NCI-H128 (cell line): ENCODE measurements around the gene PADI2.

ENCODE experiments used
- DNase-seq: peaks from one replicate; lab custom pipeline; 2025; ENCODE audit not compliant: unreplicated experiment; lab: John Stamatoyannopoulos, UW

Gene PADI2

GRCh38 chr1:17116643-17117042, 2.6 kb downstream of the PADI2 start:
- DNase-seq, result no peak

GRCh38 chr1:17113963-17114362, 5.3 kb downstream of the PADI2 start:
- DNase-seq, result no peak

GRCh38 chr1:17112496-17113236, 6.6 kb downstream of the PADI2 start:
- no peak for DNase-seq

- no peak for DNase-seq
These were observed 7.2 kb downstream of the PADI2 start for GRCh38 chr1:17112076-17112475.

- no peak for DNase-seq
These were observed 8.7 kb downstream of the PADI2 start for GRCh38 chr1:17110555-17110926.

- no peak for DNase-seq
These were observed 9.2 kb downstream of the PADI2 start for GRCh38 chr1:17109892-17110554.

GRCh38 chr1:17108786-17109185, 10.5 kb downstream of the PADI2 start:
- DNase-seq, result no peak

GRCh38 chr1:17108360-17108759, 10.9 kb downstream of the PADI2 start:
- DNase-seq, result no peak

- no peak for DNase-seq
These were observed 14.5 kb downstream of the PADI2 start for GRCh38 chr1:17104782-17105181.

- no peak for DNase-seq
These were observed 17.0 kb downstream of the PADI2 start for GRCh38 chr1:17102232-17102631.

GRCh38 chr1:17101261-17101660, 18.0 kb downstream of the PADI2 start:
- no peak for DNase-seq

GRCh38 chr1:17099616-17100340, 19.5 kb downstream of the PADI2 start:
- DNase-seq, result no peak

GRCh38 chr1:17098446-17099317, 20.6 kb downstream of the PADI2 start:
- DNase-seq, result no peak

- no peak for DNase-seq
These were observed 21.5 kb downstream of the PADI2 start for GRCh38 chr1:17097787-17098186.

GRCh38 chr1:17097147-17097546, 22.1 kb downstream of the PADI2 start:
- no peak for DNase-seq

- DNase-seq, result no peak
These were observed 22.7 kb downstream of the PADI2 start for GRCh38 chr1:17096584-17096983.

GRCh38 chr1:17095141-17095540, 24.1 kb downstream of the PADI2 start:
- DNase-seq, result no peak

- DNase-seq, result no peak
These were observed 24.6 kb downstream of the PADI2 start for GRCh38 chr1:17094664-17095063.

GRCh38 chr1:17093822-17094393, 25.3 kb downstream of the PADI2 start:
- DNase-seq, result no peak

GRCh38 chr1:17091252-17091651, 28.0 kb downstream of the PADI2 start:
- DNase-seq, result no peak

GRCh38 chr1:17089506-17089905, 29.7 kb downstream of the PADI2 start:
- DNase-seq, result no peak
